SJCRH30 (cell line): ENCODE data around the gene LRP1B. TPM values are rescaled to one million over a fixed set of nuclear protein-coding genes. Genes with fewer than 3 reads are reported as not detected.
A peak's percentile ranks its signal among the peaks of the same experiment; 100 is the strongest.

Experiments
- DNase-seq, 2 experiments: peaks; one replicate each; pipeline ENCODE4 v3.0.0-alpha.2; 2015 to 2020
- H3K27ac ChIP-seq: fragments of 250-450 bp; sonication (Bioruptor Pico); 2 replicates; pipeline ENCODE4 v1.5.1; 2020; ENCODE audit warnings: mild to moderate bottlenecking, moderate library complexity
- H3K27me3 ChIP-seq: fragments of 250-450 bp; sonication (Bioruptor Pico); 2 replicates; pipeline ENCODE4 v1.5.1; 2020; ENCODE audit warnings: mild to moderate bottlenecking, moderate library complexity
- H3K36me3 ChIP-seq: fragments of 250-450 bp; sonication (Bioruptor Pico); 2 replicates; pipeline ENCODE4 v1.5.1; 2020; ENCODE audit warnings: mild to moderate bottlenecking, moderate library complexity
- H3K4me1 ChIP-seq: fragments of 250-450 bp; sonication (Bioruptor Pico); 2 replicates; pipeline ENCODE4 v1.5.1; 2020; ENCODE audit warnings: mild to moderate bottlenecking, moderate library complexity
- H3K4me3 ChIP-seq: fragments of 250-450 bp; sonication (Bioruptor Pico); 2 replicates; pipeline ENCODE4 v1.5.1; 2020; ENCODE audit warnings: mild to moderate bottlenecking, moderate library complexity
- H3K9me3 ChIP-seq: fragments of 250-450 bp; sonication (Bioruptor Pico); replicated peaks from 2 replicates; pipeline ENCODE4 v1.5.1; 2020; ENCODE audit warnings: mild to moderate bottlenecking, moderate library complexity
- total RNA-seq: library from RNA; depleted of rRNA; stranded (reverse); fragments of >200 nt; shearing (Covaris generic); gene quantifications from 2 replicates; pipeline ENCODE4 v1.2.3, GENCODE V29; 2014

Gene LRP1B
- total RNA-seq, 1 experiment from 2014 or later = 7.5 TPM

DNA sequence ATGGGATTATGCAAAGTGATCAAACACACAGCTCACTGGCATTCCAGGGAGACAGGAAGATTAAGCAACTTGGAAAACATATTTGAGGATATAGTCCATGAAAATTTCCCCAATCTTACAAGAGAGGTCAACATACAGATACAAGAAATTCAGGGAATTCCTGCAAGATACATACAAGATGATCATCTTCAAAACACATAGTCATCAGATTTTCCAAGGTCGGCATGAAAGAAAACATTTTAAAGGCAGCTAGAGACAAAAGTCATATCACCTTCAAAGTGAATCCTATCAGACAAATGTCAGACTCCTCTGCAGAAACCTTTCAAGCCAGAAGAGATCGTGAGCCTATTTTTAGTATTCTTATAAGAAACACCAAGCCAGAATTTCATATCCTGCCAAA is 1188.5 kb downstream of the LRP1B start:
- Histone ChIP-seq H3K4me1 (no peaks in the 10 kb centered on the region), H3K36me3 (0 out of 2 replicates have a peak, but pooled peaks cover 1% of the 10 kb centered on the region), H3K9me3 (no peaks in the 10 kb centered on the region), H3K4me3 (no peak overlapping the region), H3K27ac (no peak overlapping the region), H3K27me3 (no peaks in the 10 kb centered on the region)
- no peak for DNase-seq

DNA sequence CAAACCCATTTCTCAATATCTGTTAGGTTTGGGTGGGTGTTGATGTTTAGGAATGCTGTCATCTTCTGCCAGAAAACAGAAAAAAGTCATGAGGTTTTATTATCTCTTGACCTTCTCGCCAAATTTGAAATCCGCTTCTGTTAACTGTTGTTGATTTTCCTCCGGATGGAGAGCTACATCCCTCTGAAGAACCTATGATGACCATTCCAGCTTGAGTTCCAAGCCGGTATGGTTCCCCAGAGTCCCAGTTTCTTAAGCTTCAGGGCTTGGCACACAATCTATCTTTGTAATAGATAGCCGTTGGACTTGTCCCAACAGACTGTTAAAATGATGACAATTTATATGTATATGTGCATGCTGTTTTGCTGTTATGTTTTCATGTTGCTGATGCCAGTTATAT is 1201.0 kb downstream of the LRP1B start:
- Histone ChIP-seq H3K4me3 (no peak overlapping the region), H3K27me3 (no peaks in the 10 kb centered on the region), H3K36me3 (no peaks in the 10 kb centered on the region), H3K9me3 (no peaks in the 10 kb centered on the region), H3K4me1 (no peaks in the 10 kb centered on the region), H3K27ac (no peak overlapping the region)
- peak in 1 of 2 experiments; percentile 7 for DNase-seq

DNA sequence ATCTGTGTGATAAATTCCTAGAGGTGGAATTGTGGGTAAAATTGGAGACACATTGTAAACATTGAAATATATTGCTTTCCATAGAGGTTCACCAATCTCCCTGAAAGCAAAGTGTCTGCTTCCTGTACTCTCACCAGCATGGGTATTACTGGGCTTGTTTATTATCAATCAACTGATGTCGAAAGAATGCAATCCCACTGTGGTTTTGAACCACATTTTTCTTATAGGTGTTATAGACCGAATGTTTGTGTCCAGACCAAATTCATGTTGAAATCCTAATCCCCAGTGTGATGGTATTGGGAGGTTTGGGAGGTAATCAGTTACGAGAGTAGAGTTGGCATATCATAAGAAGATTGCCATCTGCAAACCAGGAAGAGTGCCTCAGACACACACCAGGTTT is 1212.4 kb downstream of the LRP1B start:
- no peak for DNase-seq
- no peaks in the 10 kb centered on the region for H3K4me1 ChIP-seq
- no peaks in the 10 kb centered on the region for H3K9me3 ChIP-seq
- H3K36me3 ChIP-seq = no peaks in the 10 kb centered on the region
- no peaks in the 10 kb centered on the region for H3K27me3 ChIP-seq
- no peak overlapping the region for H3K4me3 ChIP-seq
- H3K27ac ChIP-seq = no peak overlapping the region

DNA sequence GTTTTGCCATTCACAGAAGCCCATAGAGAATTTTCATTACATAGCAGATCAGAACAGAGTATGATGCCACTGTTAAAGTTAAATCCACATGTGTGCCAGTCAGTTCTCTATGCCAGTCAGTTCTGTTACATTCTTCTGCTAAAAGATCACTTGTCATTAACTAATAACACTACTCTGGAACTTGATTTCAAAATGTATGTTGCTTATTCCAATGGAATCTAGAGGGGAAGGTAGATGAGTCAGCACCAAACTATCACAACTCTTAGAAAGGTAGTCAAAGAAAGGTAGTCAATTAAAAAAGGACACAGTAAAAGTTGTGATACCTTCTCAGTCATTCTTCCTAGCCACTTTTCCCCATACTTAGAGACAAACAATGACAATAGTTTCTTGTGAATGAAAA is 1214.4 kb downstream of the LRP1B start:
- Histone ChIP-seq H3K4me3 (no peak overlapping the region), H3K4me1 (no peaks in the 10 kb centered on the region), H3K36me3 (no peaks in the 10 kb centered on the region), H3K9me3 (no peaks in the 10 kb centered on the region), H3K27me3 (no peaks in the 10 kb centered on the region), H3K27ac (no peak overlapping the region)
- no peak for DNase-seq

DNA sequence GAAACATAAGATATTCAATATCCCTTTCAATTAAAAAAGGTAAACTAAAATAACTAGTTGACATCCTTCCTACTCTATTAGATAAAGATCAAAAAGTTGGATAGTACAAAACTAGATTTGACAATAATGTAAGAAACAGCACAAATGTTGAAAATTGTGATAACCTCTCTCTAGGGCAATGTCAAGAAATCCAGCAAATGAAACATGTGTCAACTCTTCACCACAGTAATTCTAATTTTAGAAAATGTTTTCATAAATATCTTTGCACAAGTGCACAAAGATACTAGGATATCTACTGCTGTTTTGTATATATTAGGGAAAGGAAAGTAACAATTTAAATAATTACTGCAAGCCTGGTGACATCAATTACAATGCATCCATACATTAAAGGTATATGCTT is 1220.1 kb downstream of the LRP1B start:
- no peak overlapping the region for H3K27ac ChIP-seq
- H3K36me3 ChIP-seq = no peaks in the 10 kb centered on the region
- no peaks in the 10 kb centered on the region for H3K9me3 ChIP-seq
- H3K4me3 ChIP-seq = no peak overlapping the region
- no peak for DNase-seq
- no peaks in the 10 kb centered on the region for H3K27me3 ChIP-seq
- H3K4me1 ChIP-seq = no peaks in the 10 kb centered on the region

DNA sequence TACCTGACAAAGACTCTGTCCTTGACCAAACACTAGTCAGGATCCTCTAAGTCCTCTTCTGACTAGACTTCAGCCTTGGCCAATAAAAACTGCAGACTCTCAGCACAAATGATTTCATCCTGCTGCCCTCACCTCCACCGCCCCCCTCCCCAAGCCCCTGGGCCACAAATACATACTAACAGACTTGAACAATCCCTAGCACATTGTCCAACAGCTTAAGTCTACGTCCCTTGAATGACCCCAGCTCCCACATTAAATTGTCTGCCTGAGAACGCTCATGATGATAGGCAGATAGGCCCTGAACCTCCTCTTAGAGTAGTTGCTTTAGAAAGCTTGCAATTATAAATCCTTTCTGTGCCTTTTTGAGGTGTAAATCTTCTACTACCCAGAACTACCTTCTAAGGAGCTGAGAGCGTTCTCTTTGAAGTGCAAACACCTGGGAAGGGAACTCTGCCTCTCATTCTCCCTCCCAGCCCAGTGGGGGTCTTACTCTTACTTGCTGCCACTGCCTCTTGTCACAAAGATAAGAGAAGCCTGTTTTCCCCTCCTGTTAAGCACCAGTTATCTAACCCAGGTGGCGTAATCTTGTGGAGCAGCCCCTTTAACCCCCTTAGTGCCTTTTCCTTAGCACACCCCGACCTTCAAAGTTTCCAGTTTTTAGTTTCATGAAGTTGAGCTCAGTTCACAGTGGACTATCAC is 1225.6 kb downstream of the LRP1B start:
- Histone ChIP-seq H3K27ac (no peak overlapping the region), H3K9me3 (no peaks in the 10 kb centered on the region; the same call in 1 of the 2 replicates), H3K36me3 (no peaks in the 10 kb centered on the region), H3K4me1 (peaks cover 8% of the 10 kb centered on the region), H3K27me3 (no peaks in the 10 kb centered on the region), H3K4me3 (no peak overlapping the region)
- no peak for DNase-seq

DNA sequence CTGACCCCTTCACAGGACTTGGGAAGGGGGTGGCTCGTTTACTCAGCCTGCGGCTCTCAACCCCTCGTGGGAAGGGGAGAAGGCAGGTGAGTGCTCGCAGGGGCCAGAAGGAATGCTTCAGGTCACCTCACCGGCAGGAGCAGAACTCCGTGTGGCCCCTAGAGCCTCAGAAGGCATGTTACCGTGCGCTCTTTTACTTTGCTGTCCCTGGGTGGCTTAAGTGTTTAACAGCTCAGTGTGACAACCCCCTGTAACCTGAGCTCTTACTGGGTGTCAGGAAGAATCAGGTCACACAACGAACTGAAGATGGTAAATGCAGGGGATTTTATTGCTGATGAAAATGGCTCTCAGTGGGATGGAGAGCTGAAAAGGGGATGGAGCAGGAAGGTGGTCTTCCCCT is 1235.4 kb downstream of the LRP1B start:
- H3K4me1 ChIP-seq = no peaks in the 10 kb centered on the region; the same call in 1 of the 2 replicates

DNA sequence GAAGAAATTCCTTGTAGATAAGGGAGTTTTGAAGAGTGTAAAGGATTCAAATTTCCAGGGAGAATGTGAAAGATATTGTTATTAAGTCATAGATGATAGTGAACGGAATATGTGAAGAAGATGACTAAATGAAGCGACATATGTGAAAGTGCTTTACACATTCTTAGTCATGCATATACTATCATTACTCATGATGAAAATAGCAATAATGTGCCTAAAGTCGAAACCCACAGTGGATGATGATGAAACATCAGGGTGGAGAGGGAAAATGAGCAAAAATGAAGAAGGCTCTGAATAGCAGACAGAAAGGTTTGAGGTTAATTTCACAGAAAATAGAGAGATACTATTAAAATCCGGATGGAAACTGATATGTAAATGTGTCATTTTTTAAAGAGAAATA is 1237.1 kb downstream of the LRP1B start:
- Histone ChIP-seq H3K4me3 (no peak overlapping the region), H3K9me3 (no peaks in the 10 kb centered on the region), H3K27ac (no peak overlapping the region), H3K27me3 (no peaks in the 10 kb centered on the region), H3K36me3 (no peaks in the 10 kb centered on the region), H3K4me1 (no peaks in the 10 kb centered on the region)
- DNase-seq = no peak

More for the DNA sequence above, 1235.4 kb downstream of the LRP1B start:
- no peaks in the 10 kb centered on the region for H3K27me3 ChIP-seq
- H3K27ac ChIP-seq = no peak overlapping the region
- H3K4me3 ChIP-seq = no peak overlapping the region
- H3K36me3 ChIP-seq = no peaks in the 10 kb centered on the region
- DNase-seq = no peak
- H3K9me3 ChIP-seq = no peaks in the 10 kb centered on the region

DNA sequence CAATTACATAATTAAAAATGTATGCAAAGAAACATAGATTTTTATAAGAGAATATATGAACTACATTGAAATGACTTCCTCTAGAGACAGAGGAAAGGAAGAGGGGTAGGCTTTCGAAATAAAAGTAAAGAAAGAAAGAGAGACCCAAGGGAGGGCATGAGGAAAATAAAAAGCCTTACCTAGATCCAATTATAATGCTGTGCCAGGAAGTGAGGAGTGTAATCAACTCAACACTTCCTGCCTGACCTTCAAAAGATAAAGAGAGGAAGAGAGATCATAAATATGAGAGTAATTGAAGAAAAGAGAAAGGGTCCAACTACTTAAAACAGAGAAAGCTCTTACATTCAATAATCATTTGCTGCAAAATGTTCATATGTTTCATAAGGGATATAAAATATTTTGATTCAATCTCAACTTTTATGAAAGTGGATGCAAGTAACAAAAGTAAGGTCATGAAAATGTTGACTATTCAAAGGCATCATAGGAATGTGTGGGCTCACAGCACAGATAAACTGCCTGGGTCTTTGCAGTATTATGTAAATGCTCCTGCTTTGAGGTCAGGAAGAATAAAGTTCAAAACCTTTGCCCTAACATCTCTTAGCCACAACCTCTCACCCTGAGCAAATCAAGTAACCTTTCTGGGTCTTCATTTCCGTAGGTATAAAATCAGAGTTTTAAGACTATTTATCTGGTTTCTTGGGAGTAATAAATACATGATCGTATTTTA is 1237.7 kb downstream of the LRP1B start:
- Histone ChIP-seq H3K4me1 (no peaks in the 10 kb centered on the region), H3K27ac (no peak overlapping the region), H3K9me3 (no peaks in the 10 kb centered on the region), H3K4me3 (no peak overlapping the region), H3K27me3 (no peaks in the 10 kb centered on the region), H3K36me3 (no peaks in the 10 kb centered on the region)
- no peak for DNase-seq

DNA sequence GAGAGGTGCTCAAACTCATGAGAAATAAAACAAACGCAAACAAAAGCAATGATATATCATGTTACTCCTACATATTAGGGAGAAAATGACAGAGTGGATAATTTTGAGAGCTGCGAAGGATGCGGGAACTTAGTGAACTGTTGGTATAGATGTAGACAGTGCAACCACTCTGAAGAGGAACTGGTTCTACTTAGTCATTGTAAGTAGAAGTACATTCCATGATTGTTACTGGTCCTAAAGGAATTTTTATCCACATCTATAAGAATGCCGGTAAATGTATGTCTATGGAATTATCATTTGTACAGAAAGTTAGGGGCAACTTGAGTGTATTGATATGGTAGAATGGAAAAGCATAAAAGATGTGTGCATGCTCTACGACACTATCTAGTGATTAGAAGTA is 1238.4 kb downstream of the LRP1B start:
- Histone ChIP-seq H3K36me3 (no peaks in the 10 kb centered on the region), H3K9me3 (no peaks in the 10 kb centered on the region), H3K27me3 (no peaks in the 10 kb centered on the region), H3K4me3 (no peak overlapping the region), H3K27ac (no peak overlapping the region), H3K4me1 (no peaks in the 10 kb centered on the region)
- DNase-seq = no peak

DNA sequence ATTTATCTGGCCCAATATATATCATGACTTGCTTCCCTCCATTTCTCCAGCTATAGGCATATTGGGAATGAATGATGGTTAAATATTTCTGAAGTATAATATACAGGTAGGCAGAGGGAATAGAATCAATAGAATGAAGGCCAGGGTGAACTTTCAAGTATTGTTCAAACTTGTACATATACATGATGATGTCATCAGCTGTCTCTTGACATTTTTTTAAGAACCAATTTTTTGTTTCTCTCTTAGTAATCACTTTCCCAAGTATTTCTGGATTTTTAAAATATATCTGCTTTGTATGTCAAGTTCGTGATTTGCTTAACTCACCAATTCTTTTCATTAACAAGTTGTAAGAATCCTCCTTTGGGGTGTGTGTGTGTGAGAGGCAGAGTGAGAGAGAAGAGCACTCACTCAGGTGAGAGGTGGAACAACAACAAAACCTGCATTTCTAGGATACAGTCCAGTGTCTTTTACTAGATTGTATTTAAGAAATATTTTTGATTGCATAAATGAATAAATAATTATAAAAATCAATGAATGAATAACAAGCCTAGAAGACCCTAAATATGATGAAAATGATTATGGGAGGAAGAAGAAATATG is 1239.1 kb downstream of the LRP1B start:
- Histone ChIP-seq H3K4me1 (no peaks in the 10 kb centered on the region), H3K9me3 (no peaks in the 10 kb centered on the region)
- no peak for DNase-seq

DNA sequence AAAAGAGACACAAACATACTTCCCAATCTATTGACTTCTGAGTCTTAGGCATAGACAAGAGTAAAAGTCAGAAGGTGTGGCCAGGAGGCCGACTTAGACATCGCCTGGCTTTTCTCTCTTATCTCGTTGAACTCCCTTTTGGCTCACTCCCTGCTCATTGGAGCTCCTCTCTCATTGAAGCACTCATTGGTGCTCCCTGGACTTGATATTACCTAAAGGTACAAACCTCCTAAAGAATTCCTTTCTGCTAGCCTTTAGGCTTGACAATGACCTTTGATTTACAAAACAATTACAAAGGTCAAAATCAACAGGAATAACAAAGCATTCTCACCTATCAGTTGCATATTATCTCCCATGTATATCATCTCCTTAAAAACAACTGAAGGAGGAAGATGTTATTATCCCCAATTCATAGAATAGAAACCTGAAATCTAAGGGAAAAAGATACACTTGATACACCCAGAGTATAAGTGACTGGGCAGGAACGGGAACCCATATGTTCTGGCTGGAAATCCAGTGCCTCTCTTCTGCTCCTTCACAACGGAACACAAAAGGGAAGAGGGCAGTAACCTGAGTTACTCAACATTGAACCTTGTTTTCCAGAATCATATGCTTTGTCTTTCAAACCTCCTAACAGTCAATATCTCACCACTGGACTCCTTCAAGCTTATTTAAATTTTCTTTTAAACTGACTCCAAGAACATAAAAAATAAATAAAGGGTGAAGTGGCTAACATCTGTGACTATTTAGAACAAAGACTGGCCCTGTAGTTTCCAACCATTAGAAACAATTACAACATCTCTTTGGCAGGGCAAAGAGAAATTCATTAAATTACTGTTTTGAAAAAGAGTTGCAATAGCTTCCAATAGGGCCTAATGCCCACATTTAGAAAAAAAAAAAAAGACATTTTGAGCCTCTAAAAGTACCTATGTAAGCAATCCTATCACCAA is 1247.9 kb downstream of the LRP1B start:
- Histone ChIP-seq H3K4me1 (peaks cover 9% of the 10 kb centered on the region; the same call in 1 of the 2 replicates), H3K27me3 (no peaks in the 10 kb centered on the region), H3K9me3 (no peaks in the 10 kb centered on the region), H3K27ac (no peak overlapping the region), H3K4me3 (no peak overlapping the region), H3K36me3 (no peaks in the 10 kb centered on the region)
- no peak for DNase-seq

More for the DNA sequence above, 1239.1 kb downstream of the LRP1B start:
- Histone ChIP-seq H3K27me3 (no peaks in the 10 kb centered on the region), H3K36me3 (no peaks in the 10 kb centered on the region), H3K27ac (no peak overlapping the region), H3K4me3 (no peak overlapping the region)

DNA sequence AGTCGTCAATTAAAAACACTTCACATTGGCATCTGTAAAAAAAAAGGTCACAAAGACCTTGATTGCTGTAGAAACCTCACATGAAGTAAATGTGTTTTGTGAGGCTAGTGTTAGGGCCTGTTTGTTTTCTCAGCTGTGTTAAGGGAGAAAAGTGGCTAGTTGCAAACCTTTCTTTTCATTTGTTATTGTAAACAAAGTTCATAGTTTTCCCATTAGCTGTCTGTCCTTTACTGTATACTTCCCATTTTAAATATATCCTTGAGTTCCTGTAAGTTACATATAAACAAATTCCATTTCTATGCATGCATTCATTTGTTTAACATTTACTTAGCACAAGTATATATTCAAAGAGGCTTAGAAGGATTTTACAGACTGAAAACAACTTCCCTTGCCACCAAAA is 1250.2 kb downstream of the LRP1B start:
- no peaks in the 10 kb centered on the region for H3K27me3 ChIP-seq
- no peaks in the 10 kb centered on the region; the same call in 1 of the 2 replicates for H3K36me3 ChIP-seq
- no peak overlapping the region for H3K4me3 ChIP-seq
- peaks cover 9% of the 10 kb centered on the region; the same call in 1 of the 2 replicates for H3K4me1 ChIP-seq
- H3K27ac ChIP-seq = no peak overlapping the region
- peak in 1 of 2 experiments; percentile 33 for DNase-seq
- H3K9me3 ChIP-seq = peaks cover 10% of the 10 kb centered on the region; the same call in 1 of the 2 replicates

DNA sequence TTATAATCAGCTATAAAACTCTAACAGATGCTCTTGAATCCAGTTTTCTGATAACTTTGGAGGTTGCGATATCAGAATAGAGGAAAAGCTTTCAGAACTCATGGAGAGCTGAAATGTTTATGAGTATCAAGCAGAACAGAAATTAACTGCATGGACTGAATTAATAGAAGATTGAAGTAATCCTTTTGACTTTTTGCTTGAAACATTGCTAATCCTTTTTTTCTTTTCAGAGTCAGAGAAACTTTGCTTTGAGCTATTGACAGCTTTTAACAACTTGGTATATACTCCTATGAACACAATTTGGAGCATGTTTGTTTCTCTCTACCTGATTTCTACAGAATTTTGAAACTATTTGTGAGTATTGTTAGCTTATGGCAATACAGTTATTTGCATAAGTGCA is 1254.8 kb downstream of the LRP1B start:
- no peak for DNase-seq
- H3K4me3 ChIP-seq = no peak overlapping the region
- H3K27me3 ChIP-seq = no peaks in the 10 kb centered on the region
- H3K4me1 ChIP-seq = peaks cover 9% of the 10 kb centered on the region; the same call in 1 of the 2 replicates
- no peak overlapping the region for H3K27ac ChIP-seq
- no peaks in the 10 kb centered on the region; the same call in 1 of the 2 replicates for H3K36me3 ChIP-seq
- peaks cover 15% of the 10 kb centered on the region; the same call in 1 of the 2 replicates for H3K9me3 ChIP-seq
